ENCODE data around the gene SNRPD3.
"Not testable (repeated sequence)": the region's sequence is repeated elsewhere in the genome, so short reads cannot be mapped to it uniquely, and the experiment has no call there.

Gene SNRPD3

DNA sequence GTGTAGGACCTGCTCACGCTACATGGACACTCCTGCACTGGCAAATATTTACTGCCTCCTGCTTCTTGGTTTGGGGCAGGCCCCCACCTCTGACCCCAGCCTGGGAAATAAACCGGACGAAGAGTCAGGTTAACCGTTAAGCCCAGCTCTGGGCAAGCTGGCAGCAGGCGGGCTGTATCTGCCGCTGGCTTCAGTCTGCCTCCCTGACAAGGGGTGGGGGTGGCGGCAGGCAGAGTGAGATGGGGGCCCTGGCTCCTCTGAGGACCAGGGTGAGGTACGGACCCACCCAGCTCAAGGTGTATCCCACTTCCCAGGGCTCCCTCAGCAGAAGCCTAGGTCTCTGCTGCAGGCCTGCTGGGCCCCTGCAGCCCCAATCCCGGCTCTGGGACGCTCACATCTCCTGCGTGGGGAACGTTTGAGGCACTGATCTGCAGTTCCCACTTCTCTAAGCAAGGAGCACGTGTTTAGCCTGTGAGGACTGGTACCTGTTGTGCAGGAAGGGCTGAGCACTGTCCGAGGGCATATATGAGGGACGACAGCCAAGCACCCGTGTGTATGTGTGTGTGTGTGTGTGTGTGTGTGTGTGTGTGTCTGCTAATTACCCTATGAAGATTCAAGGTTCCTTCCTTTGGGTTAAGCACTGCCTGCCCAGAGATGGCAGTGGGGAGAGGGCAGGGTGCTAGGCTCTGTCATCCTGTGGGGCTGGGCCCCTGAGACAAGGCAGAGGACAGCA is 38.2 kb downstream of the SNRPD3 start:
- no peaks in the 10 kb centered on the region for H3K27me3 ChIP-seq (replicated peaks; ENCODE audit: control insufficient read depth, insufficient read depth, low read length)
- no peaks in the 10 kb centered on the region for H3K36me3 ChIP-seq (ENCODE audit: control insufficient read depth, insufficient read depth, low read length)
- DNase-seq (ENCODE audit: extremely low read depth, insufficient read length) = no peak
- H3K4me3 ChIP-seq (replicated peaks; ENCODE audit: low read depth, low read length) = no peak overlapping the region
- TF ChIP-seq, protein P1, sequence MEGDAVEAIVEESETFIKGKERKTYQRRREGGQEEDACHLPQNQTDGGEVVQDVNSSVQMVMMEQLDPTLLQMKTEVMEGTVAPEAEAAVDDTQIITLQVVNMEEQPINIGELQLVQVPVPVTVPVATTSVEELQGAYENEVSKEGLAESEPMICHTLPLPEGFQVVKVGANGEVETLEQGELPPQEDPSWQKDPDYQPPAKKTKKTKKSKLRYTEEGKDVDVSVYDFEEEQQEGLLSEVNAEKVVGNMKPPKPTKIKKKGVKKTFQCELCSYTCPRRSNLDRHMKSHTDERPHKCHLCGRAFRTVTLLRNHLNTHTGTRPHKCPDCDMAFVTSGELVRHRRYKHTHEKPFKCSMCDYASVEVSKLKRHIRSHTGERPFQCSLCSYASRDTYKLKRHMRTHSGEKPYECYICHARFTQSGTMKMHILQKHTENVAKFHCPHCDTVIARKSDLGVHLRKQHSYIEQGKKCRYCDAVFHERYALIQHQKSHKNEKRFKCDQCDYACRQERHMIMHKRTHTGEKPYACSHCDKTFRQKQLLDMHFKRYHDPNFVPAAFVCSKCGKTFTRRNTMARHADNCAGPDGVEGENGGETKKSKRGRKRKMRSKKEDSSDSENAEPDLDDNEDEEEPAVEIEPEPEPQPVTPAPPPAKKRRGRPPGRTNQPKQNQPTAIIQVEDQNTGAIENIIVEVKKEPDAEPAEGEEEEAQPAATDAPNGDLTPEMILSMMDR (IDR thresholded peaks at IDR 0.05; ENCODE audit: insufficient read depth, low read length, poor library complexity, severe bottlenecking) = no peak

DNA sequence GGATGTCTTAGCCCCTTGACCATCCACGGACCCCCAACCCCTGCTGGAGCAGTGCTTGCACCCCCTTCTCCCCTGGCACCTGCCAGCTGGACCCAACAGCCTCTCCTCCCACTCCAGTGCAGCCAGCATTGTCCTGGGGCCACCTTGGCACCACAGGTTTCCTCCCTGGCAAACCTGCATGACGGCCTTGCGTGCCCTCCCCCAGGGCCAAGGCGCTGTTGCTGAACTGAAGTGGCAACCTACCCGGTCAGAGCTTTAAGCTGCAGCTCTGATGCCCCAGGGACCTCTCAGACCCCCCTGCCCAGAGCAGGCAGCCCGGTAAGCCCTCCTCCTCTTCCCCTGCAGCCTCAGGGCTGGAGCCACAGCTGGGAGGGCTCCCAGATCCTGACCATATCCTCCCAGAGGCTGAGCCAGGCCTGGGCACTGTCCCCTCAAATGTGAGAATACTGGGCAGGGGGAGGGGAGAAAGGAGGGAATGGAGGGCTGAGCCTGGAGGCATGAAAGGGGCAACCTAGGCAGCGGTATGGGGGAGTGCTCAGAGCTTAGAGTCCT is 38.8 kb downstream of the SNRPD3 start:
- Histone ChIP-seq H3K4me3 (replicated peaks; ENCODE audit: low read depth, low read length) (no peak overlapping the region), H3K36me3 (ENCODE audit: control insufficient read depth, insufficient read depth, low read length) (no peaks in the 10 kb centered on the region), H3K27me3 (replicated peaks; ENCODE audit: control insufficient read depth, insufficient read depth, low read length) (no peaks in the 10 kb centered on the region)
- no peak for DNase-seq (ENCODE audit: extremely low read depth, insufficient read length)
- TF ChIP-seq, protein P1 (IDR thresholded peaks at IDR 0.05; ENCODE audit: insufficient read depth, low read length, poor library complexity, severe bottlenecking) = no peak

DNA sequence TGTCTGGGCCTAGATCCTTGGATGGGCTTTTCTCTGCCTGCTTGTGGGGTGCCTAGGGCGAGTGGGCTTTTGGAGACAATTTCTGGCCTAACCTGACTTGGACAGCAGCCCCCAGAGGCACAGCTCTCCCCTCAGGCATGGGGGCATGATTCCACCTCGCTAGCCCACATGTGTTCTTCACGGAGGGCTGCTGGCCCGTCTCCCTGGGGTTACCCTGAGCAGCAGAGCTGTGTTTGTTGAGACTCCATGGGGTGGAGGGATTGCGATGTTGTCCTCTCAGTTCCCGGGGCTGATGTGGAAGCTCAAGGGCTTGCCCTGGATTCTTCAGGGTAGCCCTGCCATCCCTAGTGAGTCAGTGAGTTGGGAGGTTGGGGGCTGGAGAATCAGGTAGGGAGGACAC is 39.4 kb downstream of the SNRPD3 start:
- TF ChIP-seq, protein P1 (IDR thresholded peaks at IDR 0.05; ENCODE audit: insufficient read depth, low read length, poor library complexity, severe bottlenecking) = no peak
- Histone ChIP-seq H3K27me3 (replicated peaks; ENCODE audit: control insufficient read depth, insufficient read depth, low read length) (no peaks in the 10 kb centered on the region), H3K36me3 (ENCODE audit: control insufficient read depth, insufficient read depth, low read length) (no peaks in the 10 kb centered on the region), H3K4me3 (replicated peaks; ENCODE audit: low read depth, low read length) (no peak overlapping the region)
- DNase-seq (ENCODE audit: extremely low read depth, insufficient read length) = no peak

DNA sequence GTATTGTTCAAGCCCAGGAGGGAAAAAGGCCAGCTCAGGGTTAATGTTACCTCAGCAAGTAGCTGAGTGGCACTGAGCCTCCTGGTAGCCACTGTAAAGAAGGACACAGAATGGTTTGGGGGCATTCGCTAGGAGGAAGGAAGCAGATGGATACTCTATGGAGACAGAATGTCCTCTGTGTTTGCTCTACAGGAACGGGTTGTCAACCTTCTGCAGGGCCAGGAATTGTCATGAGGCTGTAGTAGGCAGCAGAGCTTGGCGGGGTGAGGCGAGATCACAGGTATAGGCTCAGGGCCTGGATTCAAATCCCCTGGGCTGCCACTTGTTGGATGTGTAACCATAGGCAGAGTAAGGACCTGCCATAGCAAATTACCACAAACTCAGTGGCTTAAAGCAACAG is 40.1 kb downstream of the SNRPD3 start:
- no peak overlapping the region for H3K4me3 ChIP-seq (replicated peaks; ENCODE audit: low read depth, low read length)
- TF ChIP-seq, protein P1 (IDR thresholded peaks at IDR 0.05; ENCODE audit: insufficient read depth, low read length, poor library complexity, severe bottlenecking) = no peak
- no peaks in the 10 kb centered on the region for H3K27me3 ChIP-seq (replicated peaks; ENCODE audit: control insufficient read depth, insufficient read depth, low read length)
- H3K36me3 ChIP-seq (ENCODE audit: control insufficient read depth, insufficient read depth, low read length) = no peaks in the 10 kb centered on the region
- DNase-seq (ENCODE audit: extremely low read depth, insufficient read length) = no peak

DNA sequence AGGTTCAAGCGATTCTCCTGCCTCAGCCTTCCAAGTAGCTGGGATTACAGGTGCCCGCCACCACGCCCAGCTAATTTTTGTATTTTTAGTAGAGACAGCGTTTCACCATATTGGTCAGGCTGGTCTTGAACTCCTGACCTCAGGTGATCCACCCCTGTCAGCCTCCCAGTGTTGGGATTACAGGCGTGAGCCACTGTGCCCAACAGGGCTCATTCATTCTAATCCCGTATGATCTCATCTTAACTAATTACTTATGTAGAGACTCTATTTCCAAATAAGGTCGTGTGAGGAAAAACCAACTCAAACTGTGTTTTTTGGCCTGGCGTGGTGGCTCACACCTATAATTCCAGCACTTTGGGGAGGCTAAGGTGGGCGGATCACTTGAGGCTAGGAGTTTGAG is 41.3 kb downstream of the SNRPD3 start:
- not testable (repeated sequence) for H3K36me3 ChIP-seq (ENCODE audit: control insufficient read depth, insufficient read depth, low read length); H3K4me3 ChIP-seq (replicated peaks; ENCODE audit: low read depth, low read length); H3K27me3 ChIP-seq (replicated peaks; ENCODE audit: control insufficient read depth, insufficient read depth, low read length); DNase-seq (ENCODE audit: extremely low read depth, insufficient read length)

DNA sequence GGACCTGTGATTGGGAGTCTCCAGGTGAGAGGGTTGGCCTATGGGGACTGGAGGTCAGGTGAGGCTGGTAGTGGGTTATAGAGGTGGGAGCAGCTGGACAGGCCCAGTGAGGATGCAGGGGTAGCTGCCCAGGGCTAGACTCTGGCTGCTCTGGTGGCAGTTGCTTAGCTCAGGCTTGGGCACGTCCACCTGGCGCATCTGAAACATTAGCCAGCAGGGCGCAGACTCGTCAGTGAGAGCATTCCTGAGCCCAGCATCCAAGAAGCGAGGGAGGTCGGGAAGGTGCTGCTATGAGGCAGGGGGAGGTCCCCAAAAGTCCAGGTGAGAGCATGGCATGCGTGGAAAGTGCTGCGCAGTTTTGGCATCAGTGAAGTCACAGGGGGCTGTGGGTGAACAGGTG is 43.7 kb downstream of the SNRPD3 start:
- TF ChIP-seq, protein P1 (IDR thresholded peaks at IDR 0.05; ENCODE audit: insufficient read depth, low read length, poor library complexity, severe bottlenecking) = no peak
- no peak for DNase-seq (ENCODE audit: extremely low read depth, insufficient read length)
- Histone ChIP-seq H3K27me3 (replicated peaks; ENCODE audit: control insufficient read depth, insufficient read depth, low read length) (no peaks in the 10 kb centered on the region), H3K36me3 (ENCODE audit: control insufficient read depth, insufficient read depth, low read length) (no peaks in the 10 kb centered on the region), H3K4me3 (replicated peaks; ENCODE audit: low read depth, low read length) (no peak overlapping the region)

DNA sequence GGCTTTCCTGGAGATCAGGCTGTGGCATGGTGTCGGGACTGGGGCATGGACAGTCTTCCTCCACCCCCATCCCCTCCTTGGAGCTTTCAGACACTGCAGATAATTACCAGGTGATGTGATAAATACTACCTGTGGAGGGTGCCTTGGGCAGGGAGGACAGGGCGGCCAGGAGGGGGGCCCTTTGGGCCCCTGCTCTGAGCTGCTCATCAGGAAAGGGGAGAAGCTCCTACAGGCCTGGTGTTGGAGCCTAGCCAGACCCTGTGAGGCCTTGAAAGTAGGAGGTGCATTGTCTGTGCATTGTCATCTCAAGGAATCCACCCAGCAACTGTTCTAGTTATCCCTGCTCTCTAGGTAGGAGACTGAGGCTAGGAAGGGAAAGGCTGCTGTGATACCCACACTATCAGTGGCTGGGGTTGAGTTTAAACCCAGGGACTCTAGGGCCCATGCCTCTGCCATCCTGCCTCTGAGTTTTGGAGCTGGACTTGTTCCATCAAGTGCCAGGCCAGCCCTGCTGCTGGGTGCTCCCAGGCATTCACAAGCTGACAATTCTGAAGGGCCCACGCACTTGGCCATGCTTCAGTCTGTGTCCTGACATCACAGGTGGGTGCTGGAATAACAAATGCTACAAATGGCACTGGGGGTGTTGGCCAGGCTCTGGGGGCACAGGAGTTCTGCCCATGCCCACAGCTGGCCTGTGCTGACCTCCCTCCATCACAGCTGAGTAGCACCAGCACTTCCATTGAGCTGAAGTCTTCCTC is 44.3 kb downstream of the SNRPD3 start:
- H3K27me3 ChIP-seq (replicated peaks; ENCODE audit: control insufficient read depth, insufficient read depth, low read length); DNase-seq (ENCODE audit: extremely low read depth, insufficient read length); H3K36me3 ChIP-seq (ENCODE audit: control insufficient read depth, insufficient read depth, low read length); H3K4me3 ChIP-seq (replicated peaks; ENCODE audit: low read depth, low read length): not testable (repeated sequence)

Data from GM06990 (cell line).